Measurements from ENCODE around the gene LRRC25.

LRRC25 gene

GRCh38 chr19:18366021-18366435, 31.4 kb downstream of the LRRC25 start:
- TF ChIP-seq TAF1 (IDR thresholded peaks at IDR 0.05; ENCODE audit: low read depth) (no peak), REST (IDR thresholded peaks at IDR 0.05; ENCODE audit: low read depth) (no peak), NFIC (IDR thresholded peaks at IDR 0.05) (no peak), CREB1 (IDR thresholded peaks at IDR 0.05; ENCODE audit: low read depth) (no peak), ZBTB7A (IDR thresholded peaks at IDR 0.05; ENCODE audit: low read depth) (no peak), EGR1 (IDR thresholded peaks at IDR 0.05) (no peak), USF1 (IDR thresholded peaks at IDR 0.05) (no peak), RAD21 (IDR thresholded peaks at IDR 0.05; ENCODE audit: low read depth) (no peak)

- peak; percentile 89 for TF ChIP-seq EP300 (IDR thresholded peaks at IDR 0.05; ENCODE audit: borderline replicate concordance)
- TF ChIP-seq YY1 (IDR thresholded peaks at IDR 0.05; ENCODE audit: low read depth) = no peak
- peak; percentile 88 for TF ChIP-seq CEBPB (IDR thresholded peaks at IDR 0.05)
- peak; percentile 93 for TF ChIP-seq TCF12 (IDR thresholded peaks at IDR 0.05; ENCODE audit: low read depth)
- peak; percentile 75 for TF ChIP-seq FOXM1 (IDR thresholded peaks at IDR 0.05; ENCODE audit: borderline replicate concordance, low read depth)
- peak; percentile 88 for TF ChIP-seq TEAD4 (IDR thresholded peaks at IDR 0.05)
- peak; percentile 85 for TF ChIP-seq CREB1 (IDR thresholded peaks at IDR 0.05; ENCODE audit: low read depth)
- TF ChIP-seq EGR1 (IDR thresholded peaks at IDR 0.05) = peak; percentile 18; the same call in 1 of the 2 replicates
- TF ChIP-seq USF1 (IDR thresholded peaks at IDR 0.05) = peak; percentile 51; the same call in 1 of the 2 replicates
- TF ChIP-seq MAX (IDR thresholded peaks at IDR 0.05) = peak; percentile 65
- peak; percentile 94 for TF ChIP-seq NFIC (IDR thresholded peaks at IDR 0.05)
- TF ChIP-seq ZBTB7A (IDR thresholded peaks at IDR 0.05; ENCODE audit: low read depth) = peak; percentile 85; the same call in 1 of the 2 replicates
- no peak for TF ChIP-seq TAF1 (IDR thresholded peaks at IDR 0.05; ENCODE audit: low read depth)
- no peak for TF ChIP-seq RAD21 (IDR thresholded peaks at IDR 0.05; ENCODE audit: low read depth)
- TF ChIP-seq REST (IDR thresholded peaks at IDR 0.05; ENCODE audit: low read depth) = no peak
Observed at GRCh38 chr19:18364826-18365528, 32.4 kb downstream of the LRRC25 start.

GRCh38 chr19:18363787-18364186, 33.6 kb downstream of the LRRC25 start:
- no peak for TF ChIP-seq NFIC (IDR thresholded peaks at IDR 0.05)
- TF ChIP-seq YY1 (IDR thresholded peaks at IDR 0.05; ENCODE audit: low read depth) = no peak
- no peak for TF ChIP-seq RAD21 (IDR thresholded peaks at IDR 0.05; ENCODE audit: low read depth)
- TF ChIP-seq ZBTB7A (IDR thresholded peaks at IDR 0.05; ENCODE audit: low read depth) = no peak

- TF ChIP-seq TEAD4 (IDR thresholded peaks at IDR 0.05) = no peak
- no peak for TF ChIP-seq NFIC (IDR thresholded peaks at IDR 0.05)
- TF ChIP-seq CEBPB (IDR thresholded peaks at IDR 0.05) = no peak
- no peak for TF ChIP-seq RAD21 (IDR thresholded peaks at IDR 0.05; ENCODE audit: low read depth)
- no peak for TF ChIP-seq MAX (IDR thresholded peaks at IDR 0.05)
- no peak for TF ChIP-seq EP300 (IDR thresholded peaks at IDR 0.05; ENCODE audit: borderline replicate concordance)
Observed at GRCh38 chr19:18362934-18363542, 34.4 kb downstream of the LRRC25 start.

GRCh38 chr19:18361646-18362045, 35.8 kb downstream of the LRRC25 start:
- TF ChIP-seq FOXM1 (IDR thresholded peaks at IDR 0.05; ENCODE audit: borderline replicate concordance, low read depth) (no peak), TCF12 (IDR thresholded peaks at IDR 0.05; ENCODE audit: low read depth) (no peak), YY1 (IDR thresholded peaks at IDR 0.05; ENCODE audit: low read depth) (no peak), MAX (IDR thresholded peaks at IDR 0.05) (no peak), NFIC (IDR thresholded peaks at IDR 0.05) (no peak), TAF1 (IDR thresholded peaks at IDR 0.05; ENCODE audit: low read depth) (no peak), ZBTB7A (IDR thresholded peaks at IDR 0.05; ENCODE audit: low read depth) (no peak), EP300 (IDR thresholded peaks at IDR 0.05; ENCODE audit: borderline replicate concordance) (no peak), TEAD4 (IDR thresholded peaks at IDR 0.05) (no peak), RAD21 (IDR thresholded peaks at IDR 0.05; ENCODE audit: low read depth) (no peak), CEBPB (IDR thresholded peaks at IDR 0.05) (no peak), CREB1 (IDR thresholded peaks at IDR 0.05; ENCODE audit: low read depth) (no peak), REST (IDR thresholded peaks at IDR 0.05; ENCODE audit: low read depth) (no peak), EGR1 (IDR thresholded peaks at IDR 0.05) (no peak), USF1 (IDR thresholded peaks at IDR 0.05) (no peak)

Measured in Ishikawa (cell line).